K562 (cell line): ENCODE data around the gene ZFYVE16. TPM values are rescaled to one million over a fixed set of nuclear protein-coding genes. Genes with fewer than 3 reads are reported as not detected.

Experiments used
- CCNT2 ChIP-seq: IDR thresholded peaks from 2 replicates; pipeline ENCODE4 v1.6.1; 2011; ENCODE audit warnings: borderline replicate concordance, low read depth, mild to moderate bottlenecking, moderate library complexity, mixed read lengths, low read length; ENCODE audit not compliant: insufficient read length; ENCODE audit errors: extremely low read depth
- EP400 ChIP-seq: fragments of 450-650 bp; IDR thresholded peaks from 2 replicates; pipeline ENCODE4 v1.6.1; 2017; ENCODE audit warnings: antibody characterized with exemption, mild to moderate bottlenecking, moderate library complexity
- ETV5 ChIP-seq: sonication (generic); formaldehyde crosslinking; IDR thresholded peaks from 2 replicates; pipeline ENCODE4 v1.4.0; 2020; ENCODE audit warnings: low read depth, mild to moderate bottlenecking, missing genetic modification reagents
- FIP1L1 ChIP-seq: fragments of 200-400 bp; formaldehyde crosslinking; IDR thresholded peaks from 2 replicates; pipeline ENCODE4 v1.6.1; 2018; ENCODE audit warnings: mild to moderate bottlenecking, low read depth, low read length; ENCODE audit not compliant: poor library complexity, severe bottlenecking
- GTF2E2 ChIP-seq: fragments of 200-800 bp; sonication (Bioruptor generic); IDR thresholded peaks from 2 replicates; pipeline ENCODE4 v1.6.1; 2016; ENCODE audit warnings: missing genetic modification characterization, missing compliant biosample characterization
- HCFC1 ChIP-seq: IDR thresholded peaks from 2 replicates; pipeline ENCODE4 v1.6.1; 2012; ENCODE audit warnings: low read depth, low read length, improper control_type of control experiment
- MECOM ChIP-seq: fragments of 250-450 bp; sonication (Bioruptor Pico); IDR thresholded peaks from 2 replicates; pipeline ENCODE4 v1.8.0; 2022; ENCODE audit warnings: inconsistent platforms
- NFE2 ChIP-seq: IDR thresholded peaks from 2 replicates; pipeline ENCODE4 v1.6.1; 2014; ENCODE audit warnings: antibody characterized with exemption, low read depth
- NFRKB ChIP-seq: fragments of 450-650 bp; IDR thresholded peaks from 2 replicates; pipeline ENCODE4 v1.6.1; 2016; ENCODE audit warnings: low read depth
- NFXL1 ChIP-seq: fragments of 450-650 bp; formaldehyde crosslinking; IDR thresholded peaks from 2 replicates; pipeline ENCODE4 v1.4.0; 2021; ENCODE audit warnings: mild to moderate bottlenecking
- PURB ChIP-seq: sonication (generic); formaldehyde crosslinking; IDR thresholded peaks from 2 replicates; pipeline ENCODE4 v1.9.0; 2021; ENCODE audit warnings: low read depth, mild to moderate bottlenecking, missing genetic modification reagents
- RB1 ChIP-seq: fragments of 450-650 bp; IDR thresholded peaks from 2 replicates; pipeline ENCODE4 v1.6.1; 2017; ENCODE audit warnings: low read depth, mild to moderate bottlenecking
- SAP30 ChIP-seq: fragments of 200-600 bp; sonication (generic); IDR thresholded peaks from 2 replicates; pipeline ENCODE4 v1.6.1; 2012; ENCODE audit warnings: borderline replicate concordance, low read depth, mild to moderate bottlenecking, moderate library complexity, low read length, control low read depth, inconsistent platforms; ENCODE audit not compliant: insufficient read depth, poor library complexity, severe bottlenecking
- SIN3A ChIP-seq, 2 experiments: fragments of 150-350 bp in 1 of 2; IDR thresholded peaks; 2 replicates each; pipeline ENCODE4 v1.6.1; 2011 to 2016; ENCODE audit warnings: borderline replicate concordance in 2 of 2, low read depth in 2 of 2, low read length in 2 of 2, mild to moderate bottlenecking in 2 of 2, moderate library complexity in 2 of 2; ENCODE audit not compliant: control insufficient read depth in 1 of 2
- TCF15 ChIP-seq: fragments of 250-450 bp; sonication (Bioruptor Pico); IDR thresholded peaks from 2 replicates; pipeline ENCODE4 v1.8.0; 2022; ENCODE audit warnings: moderate library complexity, mild to moderate bottlenecking, inconsistent platforms
- TOE1 ChIP-seq, 2 experiments: fragments of 450-650 bp in 1 of 2; sonication (generic) in 1 of 2; formaldehyde crosslinking in 1 of 2; IDR thresholded peaks; 2 replicates each; pipeline versions ENCODE4 v1.7.1 to v1.8.0; 2016 to 2022; ENCODE audit warnings: borderline replicate concordance in 2 of 2, mild to moderate bottlenecking in 2 of 2, antibody characterized with exemption in 1 of 2, inconsistent platforms in 1 of 2, low read depth in 1 of 2, missing genetic modification reagents in 1 of 2, moderate library complexity in 1 of 2
- ZC3H4 ChIP-seq: sonication (generic); formaldehyde crosslinking; IDR thresholded peaks from 2 replicates; pipeline ENCODE4 v1.9.0; 2021; ENCODE audit warnings: missing genetic modification reagents, borderline replicate concordance
- ZNF589 ChIP-seq: fragments of 200-800 bp; sonication (Bioruptor generic); IDR thresholded peaks from 2 replicates; pipeline ENCODE4 v1.6.1; 2016; ENCODE audit warnings: low read depth, missing genetic modification characterization, missing compliant biosample characterization
- polyA plus RNA-seq, 8 experiments: library from polyadenylated mRNA; depleted of rRNA in 4 of 8; stranded (reverse) in 5 of 8; unstranded in 3 of 8; fragments of >200 nt; fragmentation: Nextera tagmentation in 2 of 8; fragmentation: Illumina TruSeq in 1 of 8; extraction: Ambion mirVana in 2 of 8; extraction: Trizol in 1 of 8; gene quantifications; 2 replicates each; pipeline versions ENCODE4 v1.2.1 to v1.2.3, GENCODE V29; 2011 to 2014; ENCODE audit warnings: inconsistent platforms in 1 of 8, missing spikeins in 1 of 8
- total RNA-seq, 7 experiments: library from RNA; depleted of rRNA in 6 of 7; stranded (reverse); fragments of >200 nt in 6 of 7; fragmentation: Illumina TruSeq in 2 of 7; extraction: Trizol in 2 of 7; gene quantifications; 2 replicates each; pipeline versions ENCODE4 v1.2.1 to v1.2.3, GENCODE V29; 2011 to 2021; ENCODE audit warnings: low replicate concordance in 1 of 7
- TF ChIP-seq, protein P1 (sequence below): sonication (generic); formaldehyde crosslinking; IDR thresholded peaks from 2 replicates; pipeline ENCODE4 v1.8.0; 2022; ENCODE audit warnings: mild to moderate bottlenecking, missing genetic modification reagents
- TF ChIP-seq, protein P2 (sequence below): fragments of 450-650 bp; formaldehyde crosslinking; IDR thresholded peaks from 2 replicates; pipeline ENCODE4 v1.4.0; 2022; ENCODE audit warnings: mild to moderate bottlenecking, moderate library complexity

The ZFYVE16 gene
- total and polyA plus RNA-seq, 9 of the 15 experiments (the other 6 are each of a cell fraction or from before 2014, with no cell fraction given), result 6.0 to 18.9 (median 12.5) TPM

GRCh38 chr5:80407735-80408483, at the start of gene ZFYVE16 (continued):
- TF ChIP-seq, protein P1, sequence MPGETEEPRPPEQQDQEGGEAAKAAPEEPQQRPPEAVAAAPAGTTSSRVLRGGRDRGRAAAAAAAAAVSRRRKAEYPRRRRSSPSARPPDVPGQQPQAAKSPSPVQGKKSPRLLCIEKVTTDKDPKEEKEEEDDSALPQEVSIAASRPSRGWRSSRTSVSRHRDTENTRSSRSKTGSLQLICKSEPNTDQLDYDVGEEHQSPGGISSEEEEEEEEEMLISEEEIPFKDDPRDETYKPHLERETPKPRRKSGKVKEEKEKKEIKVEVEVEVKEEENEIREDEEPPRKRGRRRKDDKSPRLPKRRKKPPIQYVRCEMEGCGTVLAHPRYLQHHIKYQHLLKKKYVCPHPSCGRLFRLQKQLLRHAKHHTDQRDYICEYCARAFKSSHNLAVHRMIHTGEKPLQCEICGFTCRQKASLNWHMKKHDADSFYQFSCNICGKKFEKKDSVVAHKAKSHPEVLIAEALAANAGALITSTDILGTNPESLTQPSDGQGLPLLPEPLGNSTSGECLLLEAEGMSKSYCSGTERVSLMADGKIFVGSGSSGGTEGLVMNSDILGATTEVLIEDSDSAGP (CRISPR knock-in tag), result no peak
- TF ChIP-seq CCNT2 (peak; percentile 49), RB1 (peak; percentile 60), TOE1 (IDR thresholded peaks at IDR 0.05; ENCODE audit: borderline replicate concordance) (peak; percentile 75), TOE1 (CRISPR knock-in tag; IDR thresholded peaks at IDR 0.05; ENCODE audit: borderline replicate concordance, low read depth) (no peak), HCFC1 (no peak; the same call in 1 of the 2 replicates), ETV5 (CRISPR knock-in tag) (peak; percentile 51; the same call in 1 of the 2 replicates), ZNF589 (0 out of 2 replicates have a peak, but pooled peaks have one; percentile 0), NFE2 (no peak), ZC3H4 (CRISPR knock-in tag) (no peak), TCF15 (CRISPR knock-in tag) (0 out of 2 replicates have a peak, but pooled peaks have one; percentile 53), FIP1L1 (peak; percentile 60), PURB (CRISPR knock-in tag) (no peak), SAP30 (peak; percentile 78), EP400 (peak; percentile 76; the same call in 1 of the 2 replicates), SIN3A (IDR thresholded peaks at IDR 0.05; ENCODE audit: borderline replicate concordance in 2 of 2, control insufficient read depth in 1 of 2, low read depth in 2 of 2, low read length in 2 of 2) (peak in 1 of 2 experiments; percentile 66; a peak in 2 of 4 replicates), MECOM (CRISPR knock-in tag) (no peak), NFRKB (0 out of 2 replicates have a peak, but pooled peaks have one; percentile 6), NFXL1 (CRISPR knock-in tag) (no peak), GTF2E2 (tag) (peak; percentile 13; the same call in 1 of the 2 replicates)
- TF ChIP-seq, protein P2, sequence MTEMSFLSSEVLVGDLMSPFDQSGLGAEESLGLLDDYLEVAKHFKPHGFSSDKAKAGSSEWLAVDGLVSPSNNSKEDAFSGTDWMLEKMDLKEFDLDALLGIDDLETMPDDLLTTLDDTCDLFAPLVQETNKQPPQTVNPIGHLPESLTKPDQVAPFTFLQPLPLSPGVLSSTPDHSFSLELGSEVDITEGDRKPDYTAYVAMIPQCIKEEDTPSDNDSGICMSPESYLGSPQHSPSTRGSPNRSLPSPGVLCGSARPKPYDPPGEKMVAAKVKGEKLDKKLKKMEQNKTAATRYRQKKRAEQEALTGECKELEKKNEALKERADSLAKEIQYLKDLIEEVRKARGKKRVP (CRISPR knock-in tag), result no peak
